ENCODE data around the gene SCNN1B.

The SCNN1B gene

GRCh38 chr16:23333831-23334456 is 31.8 kb downstream of the SCNN1B start:
- no peak for TF ChIP-seq CTCF (IDR thresholded peaks at IDR 0.05; ENCODE audit: insufficient read depth, low read length, missing control alignments)
- no peak overlapping the region for H3K4me3 ChIP-seq (ENCODE audit: low read depth, low read length)
- ChIA-PET POLR2A (no interaction called here), CTCF (no interaction called here)
- DNase-seq (ENCODE audit: low read depth, low spot score) = no peak

- DNase-seq (ENCODE audit: low read depth, low spot score) = no peak
- POLR2A ChIA-PET = no interaction called here
- no peak for TF ChIP-seq CTCF (IDR thresholded peaks at IDR 0.05; ENCODE audit: insufficient read depth, low read length, missing control alignments)
- no peak overlapping the region for H3K4me3 ChIP-seq (ENCODE audit: low read depth, low read length)
- CTCF ChIA-PET = no interaction called here
Measured at GRCh38 chr16:23334457-23334853, 32.4 kb downstream of the SCNN1B start.

GRCh38 chr16:23334950-23335349 is 32.8 kb downstream of the SCNN1B start:
- ChIA-PET CTCF (no interaction called here), POLR2A (no interaction called here)
- no peak overlapping the region for H3K4me3 ChIP-seq (ENCODE audit: low read depth, low read length)
- DNase-seq (ENCODE audit: low read depth, low spot score) = no peak
- TF ChIP-seq CTCF (IDR thresholded peaks at IDR 0.05; ENCODE audit: insufficient read depth, low read length, missing control alignments) = no peak

- H3K4me3 ChIP-seq (ENCODE audit: low read depth, low read length) = no peak overlapping the region
- ChIA-PET CTCF (no interaction called here), POLR2A (no interaction called here)
- no peak for TF ChIP-seq CTCF (IDR thresholded peaks at IDR 0.05; ENCODE audit: insufficient read depth, low read length, missing control alignments)
- no peak for DNase-seq (ENCODE audit: low read depth, low spot score)
Measured at GRCh38 chr16:23337836-23338550, 35.9 kb downstream of the SCNN1B start.

GRCh38 chr16:23339787-23340186 is 37.7 kb downstream of the SCNN1B start:
- DNase-seq (ENCODE audit: low read depth, low spot score) = no peak
- no peak overlapping the region for H3K4me3 ChIP-seq (ENCODE audit: low read depth, low read length)
- POLR2A ChIA-PET = no interaction called here
- CTCF ChIA-PET = no interaction called here
- TF ChIP-seq CTCF (IDR thresholded peaks at IDR 0.05; ENCODE audit: insufficient read depth, low read length, missing control alignments) = no peak

GRCh38 chr16:23342083-23342640 is 40.1 kb downstream of the SCNN1B start:
- H3K4me3 ChIP-seq (ENCODE audit: low read depth, low read length) = no peak overlapping the region
- DNase-seq (ENCODE audit: low read depth, low spot score) = no peak
- ChIA-PET POLR2A (no interaction called here), CTCF (no interaction called here)
- no peak for TF ChIP-seq CTCF (IDR thresholded peaks at IDR 0.05; ENCODE audit: insufficient read depth, low read length, missing control alignments)
